HG03175 (cell line): Measurements from ENCODE around the gene PAQR9.

ENCODE experiments used
- ATAC-seq: cut with Tn5 transposase; IDR thresholded peaks from one replicate; pipeline ENCODE4 v1.9.1; 2021; ENCODE audit warnings: mild to moderate bottlenecking, moderate library complexity; ENCODE audit not compliant: unreplicated experiment

Gene PAQR9

GRCh38 chr3:142926368-142926944 is 37.0 kb downstream of the PAQR9 start:
- no peak for ATAC-seq

- ATAC-seq: no peak
Measured at GRCh38 chr3:142925140-142925539, 38.3 kb downstream of the PAQR9 start.

- no peak for ATAC-seq
Measured at GRCh38 chr3:142923694-142924093, 39.8 kb downstream of the PAQR9 start.

GRCh38 chr3:142916605-142917004 is 46.9 kb downstream of the PAQR9 start:
- ATAC-seq: no peak

- ATAC-seq: no peak
Measured at GRCh38 chr3:142915636-142916035, 47.8 kb downstream of the PAQR9 start.

GRCh38 chr3:142914286-142914811 is 49.1 kb downstream of the PAQR9 start:
- no peak for ATAC-seq

GRCh38 chr3:142913432-142913831 is 50.0 kb downstream of the PAQR9 start:
- ATAC-seq: no peak

GRCh38 chr3:142912402-142913172 is 50.9 kb downstream of the PAQR9 start:
- no peak for ATAC-seq
